ACC112 (cell line): ENCODE data around the gene FIBCD1.

Experiments
- H2AFZ ChIP-seq: fragments of 200-600 bp; sonication (generic); one replicate; pipeline ENCODE4 v1.6.0; 2017; ENCODE audit warnings: antibody characterized with exemption, low read length; ENCODE audit not compliant: unreplicated experiment
- H3K27ac ChIP-seq: fragments of 200-600 bp; sonication (generic); 2 replicates; pipeline ENCODE4 v1.5.1; 2014; ENCODE audit warnings: low read depth, mild to moderate bottlenecking, antibody characterized with exemption, low read length, moderate library complexity
- H3K27me3 ChIP-seq: fragments of 200-600 bp; sonication (generic); 2 replicates; pipeline ENCODE4 v1.6.1; 2014; ENCODE audit warnings: mild to moderate bottlenecking, antibody characterized with exemption, low read length, moderate library complexity, mixed read lengths; ENCODE audit not compliant: insufficient read depth
- H3K36me3 ChIP-seq: fragments of 200-600 bp; sonication (generic); 2 replicates; pipeline ENCODE4 v1.6.1; 2016; ENCODE audit warnings: mild to moderate bottlenecking, antibody characterized with exemption, low read length, moderate library complexity, mixed read lengths; ENCODE audit not compliant: insufficient read depth
- H3K4me1 ChIP-seq: fragments of 200-600 bp; sonication (generic); one replicate; pipeline ENCODE4 v1.6.1; 2016; ENCODE audit warnings: low read length, mixed read lengths; ENCODE audit not compliant: insufficient read depth, unreplicated experiment, control insufficient read depth
- H3K4me3 ChIP-seq: fragments of 200-600 bp; sonication (generic); 2 replicates; pipeline ENCODE4 v1.5.1; 2014; ENCODE audit warnings: mild to moderate bottlenecking, low read depth, low read length
- H3K79me2 ChIP-seq: fragments of 200-600 bp; sonication (generic); one replicate; pipeline ENCODE4 v1.6.0; 2016; ENCODE audit warnings: low read length; ENCODE audit not compliant: control insufficient read depth, unreplicated experiment, insufficient read depth

FIBCD1 gene

GRCh38 chr9:130973686-130974281 is 34.7 kb upstream of the FIBCD1 start:
- Histone ChIP-seq H3K4me3 (no peak overlapping the region), H3K36me3 (no peaks in the 10 kb centered on the region), H2AFZ (no peak overlapping the region), H3K4me1 (no peaks in the 10 kb centered on the region), H3K27me3 (peaks cover 35% of the 10 kb centered on the region), H3K79me2 (no peaks in the 10 kb centered on the region), H3K27ac (no peak overlapping the region)

DNA sequence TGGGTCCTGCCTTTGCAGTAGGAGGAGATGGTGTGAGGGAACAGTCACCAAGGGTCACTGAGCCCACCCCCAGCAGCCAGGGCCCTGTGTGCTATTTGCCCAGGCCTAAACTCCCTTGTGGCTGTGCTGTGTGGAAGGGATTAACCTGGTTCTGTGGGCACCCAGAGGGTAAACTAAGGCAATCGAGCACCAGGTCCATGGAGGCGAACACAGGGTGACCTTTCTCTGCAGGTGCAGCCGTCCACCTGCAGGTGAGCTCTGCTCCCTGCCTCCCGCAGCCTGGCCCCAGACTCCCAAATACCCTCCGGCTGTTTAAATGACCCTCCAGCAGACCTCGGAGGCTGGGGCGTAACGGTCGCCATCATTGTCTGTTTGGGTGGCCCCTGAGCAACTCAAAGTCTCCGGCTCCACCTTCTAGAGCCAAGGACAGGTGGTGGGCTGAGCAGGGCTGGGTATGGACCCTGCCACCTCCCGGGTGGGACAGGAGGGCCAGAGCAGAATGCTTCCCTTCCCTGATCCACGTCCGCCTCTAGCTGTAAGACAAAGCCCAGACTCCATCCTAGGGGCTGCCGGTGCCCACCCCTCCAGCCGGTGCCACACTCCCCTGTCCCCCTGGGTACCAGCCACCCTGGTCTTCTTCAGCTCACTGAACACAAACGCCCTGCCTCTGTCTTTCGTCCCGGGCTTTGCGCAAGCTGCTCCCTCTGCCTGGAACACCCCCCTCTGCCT is 34.1 kb upstream of the FIBCD1 start:
- Histone ChIP-seq H3K36me3 (no peaks in the 10 kb centered on the region), H3K79me2 (no peaks in the 10 kb centered on the region), H3K27me3 (peaks cover 35% of the 10 kb centered on the region), H3K4me3 (no peak overlapping the region), H2AFZ (no peak overlapping the region), H3K27ac (no peak overlapping the region), H3K4me1 (no peaks in the 10 kb centered on the region)

DNA sequence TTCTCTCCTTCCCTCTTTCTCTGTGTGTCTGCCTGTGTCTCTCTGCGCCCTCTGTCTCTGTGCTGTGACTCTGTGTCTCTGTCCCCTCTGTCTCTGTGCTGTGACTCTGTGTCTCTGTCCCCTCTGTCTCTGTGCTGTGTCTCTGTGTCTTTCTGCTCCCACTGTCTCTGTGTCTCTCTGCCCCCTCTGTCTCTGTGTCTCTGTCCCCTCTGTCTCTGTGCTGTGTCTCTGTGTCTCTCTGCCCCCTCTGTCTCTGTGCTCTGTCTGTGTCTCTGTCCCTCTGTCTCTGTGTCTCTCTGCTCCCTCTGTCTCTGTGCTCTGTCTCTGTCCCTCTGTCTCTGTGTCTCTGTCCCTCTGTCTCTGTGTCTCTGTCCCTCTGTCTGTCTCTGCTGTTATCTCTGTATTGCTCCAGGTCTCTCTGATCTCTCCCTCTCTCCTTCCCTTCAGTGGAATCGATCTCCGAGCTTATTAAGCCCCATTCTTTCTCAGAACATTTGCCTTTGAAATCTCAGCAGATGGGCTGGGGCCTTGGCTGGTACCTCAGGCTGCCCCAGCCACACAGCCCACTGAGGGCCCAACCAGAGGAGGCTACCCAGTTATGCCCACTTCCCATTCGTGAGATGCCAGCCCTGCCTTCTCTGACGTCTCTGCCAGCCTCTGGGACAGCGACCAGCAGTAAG is 33.4 kb upstream of the FIBCD1 start:
- H3K36me3 ChIP-seq, result no peaks in the 10 kb centered on the region
- no peak overlapping the region for H3K4me3 ChIP-seq
- H3K27me3 ChIP-seq, result peaks cover 35% of the 10 kb centered on the region
- H3K4me1 ChIP-seq, result no peaks in the 10 kb centered on the region
- H3K79me2 ChIP-seq, result no peaks in the 10 kb centered on the region
- H3K27ac ChIP-seq, result no peak overlapping the region
- no peak overlapping the region for H2AFZ ChIP-seq

- H3K27ac ChIP-seq, result no peak overlapping the region
- H3K27me3 ChIP-seq, result peaks cover 35% of the 10 kb centered on the region
- H2AFZ ChIP-seq, result no peak overlapping the region
- H3K4me3 ChIP-seq, result no peak overlapping the region
- no peaks in the 10 kb centered on the region for H3K79me2 ChIP-seq
- no peaks in the 10 kb centered on the region for H3K36me3 ChIP-seq
- H3K4me1 ChIP-seq, result no peaks in the 10 kb centered on the region
Observed at GRCh38 chr9:130971294-130971849, 32.3 kb upstream of the FIBCD1 start.

DNA sequence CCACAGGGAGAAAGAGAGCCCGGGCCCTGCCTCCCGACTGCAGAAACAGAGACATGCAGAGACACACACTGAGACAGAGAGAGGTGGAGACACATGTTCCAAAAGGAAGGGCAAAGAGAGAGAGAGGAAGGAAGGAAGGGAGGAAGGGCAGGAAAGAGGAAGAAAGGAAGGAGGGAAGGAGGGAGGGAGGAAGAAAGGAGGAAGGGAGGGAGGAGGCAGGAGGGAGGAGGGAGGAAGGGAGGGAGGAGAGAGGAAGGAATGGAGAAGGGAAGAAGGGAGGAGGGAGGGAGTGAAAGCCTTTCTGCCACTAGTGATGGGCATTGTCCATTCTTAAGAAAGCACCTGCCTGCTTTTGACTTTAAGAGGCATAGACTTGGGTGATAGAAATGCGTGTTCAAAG is 31.8 kb upstream of the FIBCD1 start:
- Histone ChIP-seq H3K27ac (no peak overlapping the region), H3K27me3 (peaks cover 35% of the 10 kb centered on the region), H3K4me1 (no peaks in the 10 kb centered on the region), H3K36me3 (no peaks in the 10 kb centered on the region), H3K4me3 (no peak overlapping the region), H2AFZ (no peak overlapping the region), H3K79me2 (no peaks in the 10 kb centered on the region)

GRCh38 chr9:130970052-130970451 is 31.0 kb upstream of the FIBCD1 start:
- Histone ChIP-seq H3K4me3 (no peak overlapping the region), H3K27ac (no peak overlapping the region)

DNA sequence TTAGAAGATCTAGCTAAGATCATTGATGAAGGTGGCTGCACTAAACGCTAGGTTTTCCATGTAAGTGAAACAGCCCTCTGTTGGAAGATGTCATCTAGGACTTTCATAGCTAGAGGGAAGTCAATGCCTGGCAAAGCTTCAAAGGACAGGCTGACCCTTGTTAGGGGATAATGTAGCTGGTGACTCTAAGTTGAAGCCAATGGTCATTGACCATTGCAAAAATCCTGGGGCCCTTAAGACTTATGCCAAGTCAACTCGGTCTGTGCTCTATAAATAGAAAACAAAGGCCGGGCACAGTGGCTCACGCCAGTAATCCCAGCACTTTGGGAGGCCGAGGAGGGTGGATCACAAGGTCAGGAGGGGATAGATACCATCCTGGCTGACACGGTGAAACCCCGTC is 26.6 kb upstream of the FIBCD1 start:
- no peak overlapping the region for H3K4me3 ChIP-seq
- H3K79me2 ChIP-seq, result no peaks in the 10 kb centered on the region
- no peak overlapping the region for H2AFZ ChIP-seq
- no peaks in the 10 kb centered on the region for H3K36me3 ChIP-seq
- peaks cover 13% of the 10 kb centered on the region for H3K4me1 ChIP-seq
- H3K27ac ChIP-seq, result no peak overlapping the region
- no peaks in the 10 kb centered on the region for H3K27me3 ChIP-seq

More at GRCh38 chr9:130970052-130970451, 31.0 kb upstream of the FIBCD1 start:
- H3K4me1 ChIP-seq, result no peaks in the 10 kb centered on the region
- H3K36me3 ChIP-seq, result no peaks in the 10 kb centered on the region
- H3K27me3 ChIP-seq, result peaks cover 33% of the 10 kb centered on the region
- no peak overlapping the region for H2AFZ ChIP-seq
- H3K79me2 ChIP-seq, result no peaks in the 10 kb centered on the region

GRCh38 chr9:130963916-130964315 is 24.9 kb upstream of the FIBCD1 start:
- H3K4me1 ChIP-seq, result peaks cover 13% of the 10 kb centered on the region
- no peaks in the 10 kb centered on the region for H3K36me3 ChIP-seq
- no peak overlapping the region for H2AFZ ChIP-seq
- no peak overlapping the region for H3K4me3 ChIP-seq
- no peaks in the 10 kb centered on the region for H3K79me2 ChIP-seq
- H3K27me3 ChIP-seq, result no peaks in the 10 kb centered on the region
- no peak overlapping the region for H3K27ac ChIP-seq

- Histone ChIP-seq H3K36me3 (no peaks in the 10 kb centered on the region), H3K27me3 (no peaks in the 10 kb centered on the region), H3K79me2 (no peaks in the 10 kb centered on the region), H2AFZ (no peak overlapping the region), H3K4me3 (no peak overlapping the region), H3K4me1 (peaks cover 13% of the 10 kb centered on the region), H3K27ac (no peak overlapping the region)
Observed at GRCh38 chr9:130963337-130963908, 24.4 kb upstream of the FIBCD1 start.

DNA sequence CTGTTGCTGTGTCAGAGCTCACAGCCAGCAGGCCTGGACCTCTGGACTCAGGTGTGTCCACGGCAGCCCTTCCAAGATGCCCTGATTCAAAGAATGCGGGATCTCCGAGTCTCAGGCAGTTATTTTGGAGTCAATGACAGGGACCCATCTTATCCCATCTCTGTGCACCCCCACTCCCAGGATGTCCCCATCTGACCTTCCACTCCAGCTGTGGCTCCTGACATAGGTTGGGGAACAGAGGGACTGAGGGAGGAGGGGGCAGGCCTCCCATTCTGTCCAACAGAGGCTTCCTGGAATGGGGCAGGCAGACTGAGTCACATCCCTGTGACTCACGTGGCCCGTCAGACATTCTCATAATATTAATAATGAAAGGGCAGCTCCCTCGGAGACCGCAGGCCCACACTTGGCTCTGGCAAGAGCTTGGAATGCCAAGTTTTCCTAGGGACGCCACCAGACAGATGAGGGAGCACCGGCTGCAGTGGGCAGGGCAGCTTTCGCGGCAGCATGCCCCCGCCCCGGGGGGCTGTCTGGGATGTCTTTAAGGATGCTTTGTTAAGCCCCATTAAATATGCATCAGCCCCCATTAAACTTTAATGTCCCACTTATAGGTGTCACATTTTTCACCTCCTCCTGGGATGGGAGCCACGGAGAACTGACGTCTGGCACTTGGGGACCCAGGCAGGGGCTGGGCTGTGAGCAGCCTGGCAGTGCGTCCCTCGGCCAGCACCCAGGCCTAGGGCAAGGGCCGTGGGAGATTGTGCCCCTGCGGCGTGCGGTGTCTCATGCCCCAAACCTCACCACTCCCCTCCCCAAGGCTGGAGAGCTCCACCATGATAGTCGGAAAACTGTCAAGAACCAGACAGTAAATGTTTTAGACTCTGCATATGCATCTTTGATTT is 23.6 kb upstream of the FIBCD1 start:
- Histone ChIP-seq H3K27me3 (no peaks in the 10 kb centered on the region), H3K4me3 (no peak overlapping the region), H3K36me3 (no peaks in the 10 kb centered on the region), H3K27ac (peak overlapping the region; percentile 16; the same call in 1 of the 2 replicates), H3K79me2 (no peaks in the 10 kb centered on the region), H2AFZ (no peak overlapping the region), H3K4me1 (peaks cover 13% of the 10 kb centered on the region)
